HepG2 (cell line): ENCODE data around the gene CCL1. TPM values are rescaled to one million over a fixed set of nuclear protein-coding genes. Genes with fewer than 3 reads are reported as not detected.

ENCODE experiments used
- ATAC-seq: fragments of 200-7000 bp; cut with Tn5 transposase; 3 replicates; pipeline ENCODE4 v1.9.1; 2020; ENCODE audit warnings: mild to moderate bottlenecking, moderate library complexity
- BruUV-seq: library from RNA; stranded (reverse); fragments of 400-500 nt; replicated peaks from 2 replicates; lab custom pipeline; 2021; lab: Mats Ljungman, UMichigan
- CTCF ChIA-PET: fragments of 300-600 bp; formaldehyde crosslinking; extraction: SDS; loops from one replicate; lab custom pipeline; 2021; ENCODE audit warnings: low total read pairs, inconsistent platforms, low intra/inter-chr PET ratio; lab: Yijun Ruan, JAX
- POLR2A ChIA-PET: fragments of 350-600 bp; sonication (Branson Sonifier 250); formaldehyde crosslinking; loops from one replicate; lab custom pipeline; 2020; ENCODE audit warnings: antibody characterized with exemption, inconsistent platforms; lab: Yijun Ruan, JAX
- DNase-seq: peaks from one replicate; pipeline ENCODE4 v3.0.0-alpha.2; 2015; ENCODE audit warnings: low spot score
- FAIRE-seq: peaks from 3 replicates; lab custom pipeline; 2011; peaks lifted over from hg19 to GRCh38; lab: Jason Lieb, UNC
- H2AFZ ChIP-seq: one replicate; pipeline ENCODE4 v1.6.1; 2011; ENCODE audit warnings: low read length, inconsistent platforms
- H3K27ac ChIP-seq: fragments of 300-600 bp; 3 replicates; pipeline ENCODE4 v1.8.0; 2011; ENCODE audit warnings: mixed run types, mild to moderate bottlenecking, mixed read lengths, low read length, inconsistent platforms; ENCODE audit not compliant: insufficient read depth; ENCODE audit errors: extremely low read length
- H3K27me3 ChIP-seq, 2 experiments: fragments of 200-600 bp in 1 of 2; 2 replicates in 1 of 2; 3 replicates in 1 of 2; pipeline versions ENCODE4 v1.6.0 to v1.8.0; 2011; ENCODE audit warnings: low read length in 2 of 2, mild to moderate bottlenecking in 2 of 2, moderate library complexity in 2 of 2, inconsistent platforms in 1 of 2; ENCODE audit not compliant: insufficient read depth in 2 of 2, control insufficient read depth in 1 of 2
- H3K36me3 ChIP-seq, 2 experiments: fragments of 200-600 bp in 1 of 2; replicated peaks in 1 of 2; 2 replicates in 1 of 2; 3 replicates in 1 of 2; pipeline versions ENCODE4 v1.5.1 to v1.8.0; 2011; ENCODE audit warnings: low read length in 2 of 2, inconsistent platforms in 1 of 2; ENCODE audit not compliant: insufficient read depth in 2 of 2, control insufficient read depth in 1 of 2
- H3K4me1 ChIP-seq: 2 replicates; pipeline ENCODE4 v1.5.1; 2012; ENCODE audit warnings: low read length, inconsistent platforms; ENCODE audit not compliant: insufficient read depth
- H3K4me2 ChIP-seq: 2 replicates; pipeline ENCODE4 v1.6.0; 2011; ENCODE audit warnings: low read depth, low read length, inconsistent platforms
- H3K4me3 ChIP-seq, 3 experiments: fragments of 200-600 bp in 1 of 3; sonication (generic), shearing (Covaris generic) in 1 of 3; replicated peaks in 1 of 3; 2 replicates each; pipeline ENCODE4 v1.5.1; 2011 to 2016; ENCODE audit warnings: low read length in 3 of 3, inconsistent platforms in 2 of 3, low read depth in 2 of 3, mild to moderate bottlenecking in 2 of 3, control low read depth in 1 of 3, mixed read lengths in 1 of 3; ENCODE audit not compliant: insufficient read depth in 1 of 3
- H3K79me2 ChIP-seq: one replicate; pipeline ENCODE4 v1.6.1; 2011; ENCODE audit warnings: low read length, inconsistent platforms; ENCODE audit not compliant: insufficient read depth
- H3K9ac ChIP-seq: 2 replicates; pipeline ENCODE4 v1.6.0; 2011; ENCODE audit warnings: mild to moderate bottlenecking, low read depth, low read length, inconsistent platforms; ENCODE audit not compliant: insufficient read depth
- H3K9me3 ChIP-seq: 2 replicates; pipeline ENCODE4 v1.5.1; 2012; ENCODE audit warnings: mild to moderate bottlenecking, low read length
- H4K20me1 ChIP-seq: 2 replicates; pipeline ENCODE4 v1.6.0; 2011; ENCODE audit warnings: inconsistent platforms, mild to moderate bottlenecking, low read length, moderate library complexity; ENCODE audit not compliant: insufficient read depth
- CHD2 ChIP-seq: IDR thresholded peaks from 2 replicates; pipeline ENCODE4 v1.6.1; 2011; ENCODE audit warnings: low read depth, low read length, improper control_type of control experiment
- GTF3A ChIP-seq: sonication (generic); formaldehyde crosslinking; conservative IDR thresholded peaks from 2 replicates; pipeline ENCODE4 v1.4.0; 2020; ENCODE audit warnings: mild to moderate bottlenecking, missing genetic modification reagents
- IKZF4 ChIP-seq: sonication (generic); formaldehyde crosslinking; IDR thresholded peaks from 2 replicates; pipeline ENCODE4 v1.5.1; 2020; ENCODE audit warnings: borderline replicate concordance, mild to moderate bottlenecking, low read depth, missing genetic modification reagents; ENCODE audit errors: not compliant biosample characterization
- KLF11 ChIP-seq: IDR thresholded peaks from 2 replicates; pipeline ENCODE4 v1.6.1; 2016; ENCODE audit warnings: missing compliant biosample characterization
- MLLT10 ChIP-seq: sonication (generic); formaldehyde crosslinking; IDR thresholded peaks from 2 replicates; pipeline ENCODE4 v1.4.0; 2020; ENCODE audit warnings: missing genetic modification reagents
- NCOA1 ChIP-seq: sonication (generic); formaldehyde crosslinking; IDR thresholded peaks from 2 replicates; pipeline ENCODE4 v1.9.0; 2021; ENCODE audit warnings: missing genetic modification reagents
- NFE2 ChIP-seq: sonication (generic); formaldehyde crosslinking; IDR thresholded peaks from 2 replicates; pipeline ENCODE4 v1.4.0; 2020; ENCODE audit warnings: missing genetic modification reagents
- SAP130 ChIP-seq: IDR thresholded peaks from 2 replicates; pipeline ENCODE4 v1.6.1; 2016; ENCODE audit warnings: low read depth
- TAF15 ChIP-seq: fragments of 200-400 bp; formaldehyde crosslinking; IDR thresholded peaks from one replicate; pipeline ENCODE4 v1.6.1; 2018; ENCODE audit warnings: mild to moderate bottlenecking, low read depth, low read length; ENCODE audit not compliant: poor library complexity, severe bottlenecking
- TSC22D2 ChIP-seq: sonication (generic); formaldehyde crosslinking; IDR thresholded peaks from 2 replicates; pipeline ENCODE4 v1.5.1; 2020; ENCODE audit warnings: missing genetic modification reagents, mild to moderate bottlenecking, borderline replicate concordance
- ZNF121 ChIP-seq: sonication (generic); formaldehyde crosslinking; IDR thresholded peaks from 2 replicates; pipeline ENCODE4 v1.5.0; 2020; ENCODE audit warnings: mild to moderate bottlenecking, missing genetic modification reagents
- ZNF558 ChIP-seq: sonication (generic); formaldehyde crosslinking; IDR thresholded peaks from 2 replicates; pipeline ENCODE4 v1.9.0; 2022; ENCODE audit warnings: mild to moderate bottlenecking, missing genetic modification reagents, borderline replicate concordance
- ZNF768 ChIP-seq: sonication (generic); formaldehyde crosslinking; IDR thresholded peaks from 2 replicates; pipeline ENCODE4 v1.4.0; 2020; ENCODE audit warnings: missing genetic modification reagents
- WGBS: methylation state at CpG from one replicate; pipeline ENCODE4 v1.1.6; 2017; ENCODE audit warnings: low lambda C conversion rate; 5-methylcytosine and 5-hydroxymethylcytosine counted together
- in situ Hi-C: cut with HindIII; loops from 2 replicates; pipeline ENCODE4 v1.10.0; 2017; ENCODE audit warnings: low pct_unique_long_range_greater_than_20kb; ENCODE audit not compliant: extremely low pct_ligation_motif_present
- intact Hi-C: fragments of 100-400 bp; cut with micrococcal nuclease; formaldehyde crosslinking; loops from one replicate; pipeline ENCODE4 v1.10.0; 2022; ENCODE audit not compliant: unreplicated experiment
- polyA plus RNA-seq, 8 experiments: library from polyadenylated mRNA; depleted of rRNA in 3 of 8; stranded (reverse) in 7 of 8; unstranded in 1 of 8; fragments of >200 nt; fragmentation: Illumina TruSeq in 4 of 8; extraction: Trizol in 4 of 8; gene quantifications; 2 replicates each; pipeline versions ENCODE4 v1.2.1 to v1.2.3, GENCODE V29; 2011 to 2016; ENCODE audit warnings: low read depth in 4 of 8, missing spikeins in 1 of 8, mixed read lengths in 1 of 8; ENCODE audit not compliant: insufficient read depth in 1 of 8
- total RNA-seq, 5 experiments: library from RNA; depleted of rRNA; stranded (reverse); fragments of >200 nt; fragmentation: Illumina TruSeq; extraction: Trizol; gene quantifications; 2 replicates each; pipeline ENCODE4 v1.2.3, GENCODE V29; 2016; ENCODE audit warnings: low read depth in 1 of 5
- TF ChIP-seq, protein P1 (sequence below): sonication (generic); formaldehyde crosslinking; IDR thresholded peaks from 2 replicates; pipeline ENCODE4 v1.9.0; 2022; ENCODE audit warnings: low read depth, missing genetic modification reagents
- TF ChIP-seq, protein P2 (sequence below): sonication (generic); formaldehyde crosslinking; IDR thresholded peaks from 2 replicates; pipeline ENCODE4; 2020; ENCODE audit warnings: missing genetic modification reagents, mild to moderate bottlenecking, borderline replicate concordance
- TF ChIP-seq, protein P3 (sequence below): sonication (generic); formaldehyde crosslinking; IDR thresholded peaks from 2 replicates; pipeline ENCODE4 v1.5.0; 2020; ENCODE audit warnings: missing genetic modification reagents, mild to moderate bottlenecking, borderline replicate concordance
- TF ChIP-seq, protein P4 (sequence below): sonication (generic); formaldehyde crosslinking; IDR thresholded peaks from 2 replicates; pipeline ENCODE4 v1.4.0; 2020; ENCODE audit warnings: mild to moderate bottlenecking, missing genetic modification reagents

CCL1 gene
- total and polyA plus RNA-seq, 2 of the 13 experiments (the other 11 are each of a cell fraction or from before 2014, with no cell fraction given), result not detected

DNA sequence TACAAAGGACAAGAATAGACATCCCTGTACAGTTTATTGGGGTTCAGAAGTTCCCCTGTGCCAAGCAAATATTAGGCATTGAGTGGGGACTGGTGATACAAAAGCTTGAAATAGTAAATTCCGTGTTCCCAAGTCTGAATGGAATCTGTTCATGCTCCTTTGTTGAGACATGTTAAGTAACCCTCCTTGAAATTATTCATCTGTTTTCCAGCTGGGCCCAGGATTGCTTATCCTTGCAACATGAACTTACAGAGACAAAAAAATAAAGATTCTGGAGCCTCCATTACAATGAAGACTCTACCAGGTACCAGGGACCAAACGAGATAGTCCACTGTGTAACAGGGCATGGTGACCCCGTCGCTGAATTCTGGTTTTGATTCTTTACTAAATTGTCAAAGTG, 49.9 kb downstream of the CCL1 start (continued):
- no peak for TF ChIP-seq TAF15
- TF ChIP-seq IKZF4 (CRISPR knock-in tag), result no peak
- no peak for TF ChIP-seq ZNF768 (CRISPR knock-in tag)

DNA sequence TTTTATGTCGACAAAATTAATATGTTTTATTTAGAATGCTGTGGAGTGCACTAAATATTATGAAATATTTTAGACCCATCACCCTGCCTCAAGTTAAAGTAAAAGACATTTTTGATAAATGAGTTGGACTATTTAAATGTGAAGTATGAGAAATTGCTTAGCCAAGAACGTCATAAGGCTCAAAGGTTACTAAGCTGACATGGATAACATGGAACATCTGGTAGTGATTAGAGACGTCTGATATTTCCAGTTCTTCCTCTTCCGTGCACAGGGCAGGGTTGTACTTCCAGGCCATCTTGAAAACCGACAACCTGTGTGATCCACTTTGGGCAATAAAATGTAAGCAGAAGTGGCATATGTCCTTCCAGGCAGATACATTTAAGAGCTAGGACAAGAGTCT, 51.0 kb downstream of the CCL1 start:
- no peak overlapping the region for H3K4me2 ChIP-seq
- no peak overlapping the region for H3K4me3 ChIP-seq
- CTCF ChIA-PET, result no interaction called here
- ATAC-seq (no peak), DNase-seq (no peak), FAIRE-seq (no peak)
- in situ Hi-C loops, result no loop called here
- no peaks in the 10 kb centered on the region for H3K9me3 ChIP-seq
- intact Hi-C loops, result no loop called here
- WGBS, result 2% methylated on average over 5 of the region's 5 CpGs
- no peaks in the 10 kb centered on the region for H4K20me1 ChIP-seq
- H3K9ac ChIP-seq, result no peak overlapping the region
- BruUV-seq, result no TSS peak
- POLR2A ChIA-PET, result no interaction called here
- no peak overlapping the region for H3K27ac ChIP-seq
- no peaks in the 10 kb centered on the region for H3K27me3 ChIP-seq
- H3K4me1 ChIP-seq, result no peaks in the 10 kb centered on the region
- no peaks in the 10 kb centered on the region for H3K36me3 ChIP-seq
- no peaks in the 10 kb centered on the region for H3K79me2 ChIP-seq
- H2AFZ ChIP-seq, result no peak overlapping the region
- TF ChIP-seq GTF3A (CRISPR knock-in tag), result no peak
- no peak for TF ChIP-seq KLF11
- no peak for TF ChIP-seq MLLT10 (CRISPR knock-in tag)
- TF ChIP-seq NFE2 (CRISPR knock-in tag), result no peak
- no peak for TF ChIP-seq SAP130 (CRISPR knock-in tag)
- TF ChIP-seq TSC22D2 (CRISPR knock-in tag), result no peak
- TF ChIP-seq ZNF121, result no peak
- TF ChIP-seq, protein P1, sequence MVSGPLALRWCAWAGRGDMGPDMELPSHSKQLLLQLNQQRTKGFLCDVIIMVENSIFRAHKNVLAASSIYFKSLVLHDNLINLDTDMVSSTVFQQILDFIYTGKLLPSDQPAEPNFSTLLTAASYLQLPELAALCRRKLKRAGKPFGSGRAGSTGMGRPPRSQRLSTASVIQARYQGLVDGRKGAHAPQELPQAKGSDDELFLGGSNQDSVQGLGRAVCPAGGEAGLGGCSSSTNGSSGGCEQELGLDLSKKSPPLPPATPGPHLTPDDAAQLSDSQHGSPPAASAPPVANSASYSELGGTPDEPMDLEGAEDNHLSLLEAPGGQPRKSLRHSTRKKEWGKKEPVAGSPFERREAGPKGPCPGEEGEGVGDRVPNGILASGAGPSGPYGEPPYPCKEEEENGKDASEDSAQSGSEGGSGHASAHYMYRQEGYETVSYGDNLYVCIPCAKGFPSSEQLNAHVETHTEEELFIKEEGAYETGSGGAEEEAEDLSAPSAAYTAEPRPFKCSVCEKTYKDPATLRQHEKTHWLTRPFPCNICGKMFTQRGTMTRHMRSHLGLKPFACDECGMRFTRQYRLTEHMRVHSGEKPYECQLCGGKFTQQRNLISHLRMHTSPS (CRISPR knock-in tag), result no peak
- TF ChIP-seq ZNF558, result no peak
- TF ChIP-seq NCOA1 (CRISPR knock-in tag), result no peak
- TF ChIP-seq, protein P2, sequence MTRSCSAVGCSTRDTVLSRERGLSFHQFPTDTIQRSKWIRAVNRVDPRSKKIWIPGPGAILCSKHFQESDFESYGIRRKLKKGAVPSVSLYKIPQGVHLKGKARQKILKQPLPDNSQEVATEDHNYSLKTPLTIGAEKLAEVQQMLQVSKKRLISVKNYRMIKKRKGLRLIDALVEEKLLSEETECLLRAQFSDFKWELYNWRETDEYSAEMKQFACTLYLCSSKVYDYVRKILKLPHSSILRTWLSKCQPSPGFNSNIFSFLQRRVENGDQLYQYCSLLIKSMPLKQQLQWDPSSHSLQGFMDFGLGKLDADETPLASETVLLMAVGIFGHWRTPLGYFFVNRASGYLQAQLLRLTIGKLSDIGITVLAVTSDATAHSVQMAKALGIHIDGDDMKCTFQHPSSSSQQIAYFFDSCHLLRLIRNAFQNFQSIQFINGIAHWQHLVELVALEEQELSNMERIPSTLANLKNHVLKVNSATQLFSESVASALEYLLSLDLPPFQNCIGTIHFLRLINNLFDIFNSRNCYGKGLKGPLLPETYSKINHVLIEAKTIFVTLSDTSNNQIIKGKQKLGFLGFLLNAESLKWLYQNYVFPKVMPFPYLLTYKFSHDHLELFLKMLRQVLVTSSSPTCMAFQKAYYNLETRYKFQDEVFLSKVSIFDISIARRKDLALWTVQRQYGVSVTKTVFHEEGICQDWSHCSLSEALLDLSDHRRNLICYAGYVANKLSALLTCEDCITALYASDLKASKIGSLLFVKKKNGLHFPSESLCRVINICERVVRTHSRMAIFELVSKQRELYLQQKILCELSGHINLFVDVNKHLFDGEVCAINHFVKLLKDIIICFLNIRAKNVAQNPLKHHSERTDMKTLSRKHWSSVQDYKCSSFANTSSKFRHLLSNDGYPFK, result no peak
- TF ChIP-seq, protein P3, sequence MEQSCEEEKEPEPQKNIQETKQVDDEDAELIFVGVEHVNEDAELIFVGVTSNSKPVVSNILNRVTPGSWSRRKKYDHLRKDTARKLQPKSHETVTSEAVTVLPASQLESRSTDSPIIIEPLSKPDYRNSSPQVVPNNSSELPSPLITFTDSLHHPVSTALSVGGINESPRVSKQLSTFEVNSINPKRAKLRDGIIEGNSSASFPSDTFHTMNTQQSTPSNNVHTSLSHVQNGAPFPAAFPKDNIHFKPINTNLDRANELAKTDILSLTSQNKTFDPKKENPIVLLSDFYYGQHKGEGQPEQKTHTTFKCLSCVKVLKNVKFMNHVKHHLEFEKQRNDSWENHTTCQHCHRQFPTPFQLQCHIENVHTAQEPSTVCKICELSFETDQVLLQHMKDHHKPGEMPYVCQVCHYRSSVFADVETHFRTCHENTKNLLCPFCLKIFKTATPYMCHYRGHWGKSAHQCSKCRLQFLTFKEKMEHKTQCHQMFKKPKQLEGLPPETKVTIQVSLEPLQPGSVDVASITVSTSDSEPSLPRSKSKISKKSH, result no peak
- TF ChIP-seq CHD2, result no peak
- TF ChIP-seq, protein P4, sequence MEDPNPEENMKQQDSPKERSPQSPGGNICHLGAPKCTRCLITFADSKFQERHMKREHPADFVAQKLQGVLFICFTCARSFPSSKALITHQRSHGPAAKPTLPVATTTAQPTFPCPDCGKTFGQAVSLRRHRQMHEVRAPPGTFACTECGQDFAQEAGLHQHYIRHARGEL (CRISPR knock-in tag), result no peak
